Loucy (cell line): ENCODE measurements around the gene PPIF.

ENCODE experiments used
- H2AFZ ChIP-seq: fragments of 200-600 bp; sonication (generic); 2 replicates; pipeline ENCODE4 v1.6.0; 2016; ENCODE audit warnings: antibody characterized with exemption, mild to moderate bottlenecking, low read length, moderate library complexity
- H3F3A ChIP-seq: fragments of 200-600 bp; 2 replicates; pipeline ENCODE4 v1.6.0; 2016; ENCODE audit warnings: antibody characterized with exemption, low read depth, mild to moderate bottlenecking
- H3K27me3 ChIP-seq: fragments of 200-600 bp; sonication (generic); 2 replicates; pipeline ENCODE4 v1.6.1; 2014; ENCODE audit warnings: low read length, mild to moderate bottlenecking; ENCODE audit not compliant: insufficient read depth, poor library complexity, severe bottlenecking
- H3K36me3 ChIP-seq: fragments of 200-600 bp; sonication (generic); 2 replicates; pipeline ENCODE4 v1.6.1; 2016; ENCODE audit warnings: low read length; ENCODE audit not compliant: insufficient read depth
- H3K4me1 ChIP-seq: fragments of 200-600 bp; sonication (generic); 2 replicates; pipeline ENCODE4 v1.5.1; 2014; ENCODE audit warnings: low read length, mild to moderate bottlenecking; ENCODE audit not compliant: insufficient read depth, poor library complexity, severe bottlenecking
- H3K4me2 ChIP-seq: fragments of 200-600 bp; sonication (generic); 2 replicates; pipeline ENCODE4 v1.6.0; 2014; ENCODE audit warnings: antibody characterized with exemption, low read length, low read depth, mild to moderate bottlenecking; ENCODE audit not compliant: poor library complexity, severe bottlenecking
- H3K4me3 ChIP-seq: fragments of 200-600 bp; sonication (generic); 2 replicates; pipeline ENCODE4 v1.5.1; 2014; ENCODE audit warnings: low read length, mild to moderate bottlenecking, mixed read lengths; ENCODE audit not compliant: poor library complexity, severe bottlenecking
- H3K79me2 ChIP-seq: fragments of 200-600 bp; sonication (generic); 2 replicates; pipeline ENCODE4 v1.6.1; 2014; ENCODE audit warnings: low read length; ENCODE audit not compliant: insufficient read depth
- H3K9ac ChIP-seq: fragments of 200-600 bp; sonication (generic); 2 replicates; pipeline ENCODE4 v1.6.0; 2014; ENCODE audit warnings: mild to moderate bottlenecking, low read depth, low read length, moderate library complexity; ENCODE audit not compliant: poor library complexity, severe bottlenecking
- H3K9me2 ChIP-seq: fragments of 200-600 bp; sonication (generic); replicated peaks from 2 replicates; pipeline ENCODE4 v1.6.1; 2016; ENCODE audit warnings: low read depth, low read length, mixed read lengths
- H3K9me3 ChIP-seq: fragments of 200-600 bp; sonication (generic); 2 replicates; pipeline ENCODE4 v1.6.1; 2014; ENCODE audit warnings: mild to moderate bottlenecking, antibody characterized with exemption, low read length, low read depth; ENCODE audit not compliant: insufficient read depth
- H4K20me1 ChIP-seq: fragments of 200-600 bp; sonication (generic); 2 replicates; pipeline ENCODE4 v1.6.0; 2014; ENCODE audit warnings: antibody characterized with exemption, low read length, mild to moderate bottlenecking; ENCODE audit not compliant: insufficient read depth, poor library complexity, severe bottlenecking
- EZH2phosphoT487 ChIP-seq: fragments of 200-600 bp; IDR thresholded peaks from 2 replicates; pipeline ENCODE4 v1.6.1; 2018; ENCODE audit warnings: antibody characterized with exemption, mild to moderate bottlenecking, moderate library complexity, borderline replicate concordance
- TF ChIP-seq, protein P1 (sequence below): fragments of 200-600 bp; sonication (generic); conservative IDR thresholded peaks from 2 replicates; pipeline ENCODE4 v1.5.1; 2014; ENCODE audit warnings: mild to moderate bottlenecking, antibody characterized with exemption, low read length

PPIF gene

DNA sequence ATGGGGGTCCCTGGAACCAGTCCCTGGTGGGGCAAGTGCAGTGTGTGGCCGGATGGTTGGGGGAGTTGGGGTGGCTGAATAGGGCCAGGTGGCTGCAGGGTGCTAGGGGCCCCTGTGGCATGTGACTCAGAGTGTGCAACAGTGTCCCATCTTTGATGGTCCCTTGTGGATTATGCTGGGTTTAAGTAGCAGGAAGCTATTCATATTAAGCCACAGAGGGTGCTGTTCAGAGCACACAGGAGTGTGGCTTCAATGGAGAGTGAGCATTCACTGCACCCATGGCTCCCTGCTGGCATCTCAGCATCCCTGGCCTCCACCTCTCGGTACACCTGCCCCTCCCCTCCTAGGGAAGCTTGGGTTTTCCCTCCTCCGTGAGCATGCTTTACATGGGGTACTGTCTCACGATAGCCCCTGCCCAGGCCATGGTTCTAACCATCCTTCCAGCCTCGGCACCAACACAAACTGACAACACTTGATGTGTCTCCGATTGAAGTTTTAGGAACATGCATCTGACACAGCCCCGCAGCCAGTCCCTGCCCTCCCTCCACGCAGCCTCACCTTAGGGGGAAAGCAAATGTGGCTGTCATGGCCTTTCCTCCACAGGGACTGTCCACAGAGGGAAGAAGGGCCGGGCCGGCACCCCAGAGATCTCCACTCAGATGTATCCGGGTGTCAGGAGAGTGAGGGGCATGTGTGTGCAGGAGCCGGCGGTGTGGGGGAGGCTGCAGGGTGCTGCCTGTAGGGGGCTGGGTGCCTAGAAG, 30.4 kb upstream of the PPIF start:
- Histone ChIP-seq H2AFZ (no peak overlapping the region), H3K27me3 (no peaks in the 10 kb centered on the region), H3F3A (peaks cover 3% of the 10 kb centered on the region; the same call in 1 of the 2 replicates), H3K79me2 (no peaks in the 10 kb centered on the region), H3K9me3 (no peaks in the 10 kb centered on the region), H3K9ac (peak overlapping the region; percentile 75), H3K36me3 (peaks cover 25% of the 10 kb centered on the region; the same call in 1 of the 2 replicates), H4K20me1 (no peaks in the 10 kb centered on the region), H3K4me3 (peak overlapping the region; percentile 67), H3K9me2 (no peaks in the 10 kb centered on the region), H3K4me1 (peaks cover 62% of the 10 kb centered on the region), H3K4me2 (peak overlapping the region; percentile 87)
- no peak for TF ChIP-seq EZH2phosphoT487
- TF ChIP-seq, protein P1, sequence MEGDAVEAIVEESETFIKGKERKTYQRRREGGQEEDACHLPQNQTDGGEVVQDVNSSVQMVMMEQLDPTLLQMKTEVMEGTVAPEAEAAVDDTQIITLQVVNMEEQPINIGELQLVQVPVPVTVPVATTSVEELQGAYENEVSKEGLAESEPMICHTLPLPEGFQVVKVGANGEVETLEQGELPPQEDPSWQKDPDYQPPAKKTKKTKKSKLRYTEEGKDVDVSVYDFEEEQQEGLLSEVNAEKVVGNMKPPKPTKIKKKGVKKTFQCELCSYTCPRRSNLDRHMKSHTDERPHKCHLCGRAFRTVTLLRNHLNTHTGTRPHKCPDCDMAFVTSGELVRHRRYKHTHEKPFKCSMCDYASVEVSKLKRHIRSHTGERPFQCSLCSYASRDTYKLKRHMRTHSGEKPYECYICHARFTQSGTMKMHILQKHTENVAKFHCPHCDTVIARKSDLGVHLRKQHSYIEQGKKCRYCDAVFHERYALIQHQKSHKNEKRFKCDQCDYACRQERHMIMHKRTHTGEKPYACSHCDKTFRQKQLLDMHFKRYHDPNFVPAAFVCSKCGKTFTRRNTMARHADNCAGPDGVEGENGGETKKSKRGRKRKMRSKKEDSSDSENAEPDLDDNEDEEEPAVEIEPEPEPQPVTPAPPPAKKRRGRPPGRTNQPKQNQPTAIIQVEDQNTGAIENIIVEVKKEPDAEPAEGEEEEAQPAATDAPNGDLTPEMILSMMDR: peak; percentile 48

DNA sequence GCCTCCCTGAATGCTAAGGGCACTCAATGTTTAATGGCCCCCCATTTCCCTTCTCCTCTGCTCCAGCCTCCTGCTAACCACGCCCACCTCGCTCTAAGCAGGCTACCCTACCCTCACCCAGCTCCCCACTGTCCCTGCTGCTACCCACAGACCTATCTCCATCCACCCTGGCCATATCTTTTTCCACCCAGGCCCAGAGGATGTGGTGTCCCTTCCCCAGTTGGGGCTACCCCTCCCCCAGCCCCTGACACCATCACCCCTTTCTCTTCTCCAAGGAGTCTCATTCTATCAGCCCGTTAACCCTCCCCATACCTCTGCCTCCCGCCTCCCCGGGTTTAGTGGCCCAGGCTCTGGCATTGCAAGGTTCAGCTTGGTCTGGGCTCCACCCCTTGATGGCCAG, 28.9 kb upstream of the PPIF start:
- H3K9ac ChIP-seq: peak overlapping the region; percentile 71
- H4K20me1 ChIP-seq: no peaks in the 10 kb centered on the region
- no peaks in the 10 kb centered on the region for H3K27me3 ChIP-seq
- peaks cover 12% of the 10 kb centered on the region; the same call in 1 of the 2 replicates for H3K36me3 ChIP-seq
- H3F3A ChIP-seq: peaks cover 12% of the 10 kb centered on the region
- H2AFZ ChIP-seq: no peak overlapping the region
- no peaks in the 10 kb centered on the region for H3K9me2 ChIP-seq
- no peaks in the 10 kb centered on the region for H3K9me3 ChIP-seq
- H3K4me2 ChIP-seq: peak overlapping the region; percentile 87
- peaks cover 75% of the 10 kb centered on the region for H3K4me1 ChIP-seq
- no peak for TF ChIP-seq EZH2phosphoT487
- TF ChIP-seq, protein P1: no peak
- no peaks in the 10 kb centered on the region for H3K79me2 ChIP-seq
- peak overlapping the region; percentile 67 for H3K4me3 ChIP-seq

GRCh38 chr10:79319115-79319771, 28.0 kb upstream of the PPIF start:
- H3K4me1 ChIP-seq: peaks cover 84% of the 10 kb centered on the region
- peaks cover 8% of the 10 kb centered on the region; the same call in 1 of the 2 replicates for H3K36me3 ChIP-seq
- peaks cover 17% of the 10 kb centered on the region for H3F3A ChIP-seq
- no peaks in the 10 kb centered on the region for H3K9me2 ChIP-seq
- TF ChIP-seq, protein P1: no peak
- TF ChIP-seq EZH2phosphoT487: no peak
- H3K9me3 ChIP-seq: no peaks in the 10 kb centered on the region
- no peaks in the 10 kb centered on the region for H3K79me2 ChIP-seq
- H4K20me1 ChIP-seq: no peaks in the 10 kb centered on the region
- no peak overlapping the region for H3K4me3 ChIP-seq
- H3K9ac ChIP-seq: peak overlapping the region; percentile 71
- peak overlapping the region; percentile 87 for H3K4me2 ChIP-seq
- no peak overlapping the region for H2AFZ ChIP-seq
- no peaks in the 10 kb centered on the region for H3K27me3 ChIP-seq
